Activated CD4-positive, CD25-positive, alpha-beta regulatory T cell treated with anti-CD3 and anti-CD28 coated beads, Interleukin-2, amount 50 U/mL, for 16 hours (primary cell): Measurements from ENCODE around the gene SELENOO.

ENCODE experiments used
- DNase-seq: peaks from one replicate; pipeline ENCODE4 v3.0.0-alpha.2; 2020; ENCODE audit warnings: low read depth, low spot score

The SELENOO gene

DNA sequence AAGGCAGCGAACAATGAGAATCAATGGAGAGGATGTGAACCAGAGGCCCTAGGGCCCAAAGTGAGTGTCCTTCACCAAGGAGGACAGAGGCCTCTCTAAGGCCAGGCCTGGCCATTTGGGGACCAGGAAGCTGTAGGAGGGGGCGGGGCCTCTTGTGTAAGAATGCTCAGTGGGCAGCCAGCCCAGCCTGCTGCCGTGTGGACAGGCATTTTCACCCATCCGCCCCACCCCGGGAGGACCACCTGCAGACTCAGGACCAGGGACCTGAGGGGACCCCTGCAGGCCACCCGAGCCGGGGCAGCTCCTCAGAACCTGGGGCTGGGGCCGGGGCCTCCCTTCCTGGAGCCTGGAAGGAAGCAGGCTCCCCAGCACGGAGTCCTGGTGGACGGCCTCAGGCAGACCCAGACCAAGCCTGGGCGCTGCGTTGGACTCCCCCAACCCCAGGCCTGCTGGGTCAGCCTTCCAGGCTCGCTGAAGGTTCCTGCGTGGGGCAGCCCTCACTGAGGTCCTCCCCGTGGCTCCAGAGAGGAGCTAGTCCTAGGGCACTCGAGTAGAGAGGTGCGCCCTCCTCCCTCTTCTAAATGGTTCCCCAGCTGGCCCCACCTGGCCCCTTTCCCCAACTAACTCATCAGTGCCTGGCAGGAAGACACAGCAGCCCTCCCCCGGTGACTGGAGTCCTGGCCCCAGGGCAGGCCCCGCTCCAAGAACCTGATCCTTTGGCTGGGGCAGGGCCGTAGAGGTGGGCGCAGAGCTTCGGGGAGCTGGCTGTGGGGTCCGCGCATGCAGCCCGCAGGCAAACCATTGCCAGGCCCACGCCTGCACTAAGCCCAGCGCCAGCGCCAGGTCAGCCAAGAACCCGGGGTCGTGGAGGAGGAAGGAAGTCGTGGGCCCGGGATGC lies 16.6 kb upstream of the SELENOO start:
- DNase-seq, result no peak

DNA sequence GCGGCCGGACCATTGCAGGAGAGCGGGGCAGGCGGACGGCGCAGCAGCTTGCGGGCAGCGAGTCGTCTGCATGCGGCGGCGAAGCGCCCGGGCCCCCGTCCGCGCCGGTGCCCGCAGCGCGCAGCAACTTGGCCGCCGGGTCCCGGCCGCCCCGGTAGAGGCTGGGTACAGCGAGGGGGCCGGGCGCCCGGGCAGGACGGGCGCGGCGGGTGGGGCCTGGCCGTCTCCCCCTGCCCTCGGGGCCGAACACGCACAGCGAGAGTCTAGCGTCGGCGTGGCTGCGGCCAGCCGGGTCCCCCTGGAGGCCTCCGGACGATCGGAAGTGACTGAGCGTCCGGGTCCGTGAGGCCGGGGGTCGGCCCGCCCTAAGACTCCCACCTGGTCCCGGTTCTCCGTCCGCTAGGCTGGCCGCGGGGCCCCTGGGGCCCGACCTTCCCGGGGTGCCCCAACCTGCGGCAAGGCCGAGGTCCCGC lies 15.9 kb upstream of the SELENOO start:
- DNase-seq, result no peak

DNA sequence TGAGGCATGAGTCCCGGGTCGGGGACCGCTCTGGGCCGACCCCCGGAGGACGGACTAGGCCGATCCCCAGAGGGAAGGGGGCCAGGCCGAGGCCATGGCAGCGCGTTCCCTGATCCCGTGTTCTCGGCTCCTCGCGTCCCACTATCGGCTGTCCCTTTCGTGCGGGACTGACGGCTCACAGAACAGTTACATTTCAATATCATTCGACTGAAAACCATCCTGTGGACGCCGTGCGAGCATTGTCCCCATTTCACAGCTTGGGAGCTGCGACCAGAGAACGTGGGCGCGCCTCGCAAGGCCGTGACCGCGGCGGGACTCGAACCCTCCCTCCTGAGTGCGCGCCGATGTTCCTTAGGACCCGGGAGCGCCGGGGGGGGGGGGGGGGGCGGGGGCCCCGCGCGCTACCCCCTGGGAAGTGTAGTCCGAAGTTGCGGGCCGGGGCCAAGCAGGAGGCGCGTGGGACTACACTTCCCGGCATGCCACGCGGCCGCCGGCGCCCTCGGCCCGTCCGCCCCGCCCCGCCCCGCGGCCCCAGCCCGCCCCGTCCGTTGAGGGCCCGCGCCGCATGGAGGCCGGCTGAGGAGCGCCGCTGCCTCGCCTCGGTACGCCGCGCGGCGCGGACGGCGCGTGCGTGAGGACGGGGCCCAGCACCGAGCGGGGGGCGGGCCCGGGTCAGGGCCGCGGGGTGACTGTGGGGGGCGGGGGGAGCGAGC lies 15.3 kb upstream of the SELENOO start, which contains the start of gene TRABD:
TRABD (plus strand) TSS at position 539 of the 713 bp plus-strand sequence. CDS start 7,148 bp downstream, outside the sequence.
- peak; percentile 73 for DNase-seq

DNA sequence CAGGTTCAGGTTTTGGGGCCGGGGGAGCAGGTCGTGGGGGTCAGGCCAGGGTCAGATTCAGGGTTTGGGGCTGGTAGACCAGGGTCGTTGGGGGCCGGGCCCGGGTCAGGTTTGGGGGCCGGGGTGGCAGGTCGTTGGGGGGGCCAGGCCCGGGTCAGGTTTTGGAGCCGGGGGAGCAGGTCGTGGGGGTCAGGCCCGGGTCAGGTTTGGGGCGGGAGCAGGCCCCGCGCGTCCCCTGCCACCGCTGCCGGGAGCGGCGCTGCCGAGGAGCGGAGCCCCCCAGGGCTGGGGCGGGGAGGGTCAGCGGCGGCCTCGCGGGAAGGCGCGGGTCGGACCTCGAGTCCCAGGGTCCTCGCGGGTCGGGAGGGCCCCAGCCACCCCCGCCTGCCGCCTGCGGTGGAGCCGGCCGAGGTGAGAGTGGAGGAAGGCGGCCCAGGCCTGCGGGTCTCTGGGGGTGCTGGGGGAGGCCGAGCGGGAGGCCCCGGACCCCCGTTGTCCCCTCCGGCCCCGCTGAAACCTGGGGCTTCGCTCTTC lies 14.6 kb upstream of the SELENOO start:
- no peak for DNase-seq

DNA sequence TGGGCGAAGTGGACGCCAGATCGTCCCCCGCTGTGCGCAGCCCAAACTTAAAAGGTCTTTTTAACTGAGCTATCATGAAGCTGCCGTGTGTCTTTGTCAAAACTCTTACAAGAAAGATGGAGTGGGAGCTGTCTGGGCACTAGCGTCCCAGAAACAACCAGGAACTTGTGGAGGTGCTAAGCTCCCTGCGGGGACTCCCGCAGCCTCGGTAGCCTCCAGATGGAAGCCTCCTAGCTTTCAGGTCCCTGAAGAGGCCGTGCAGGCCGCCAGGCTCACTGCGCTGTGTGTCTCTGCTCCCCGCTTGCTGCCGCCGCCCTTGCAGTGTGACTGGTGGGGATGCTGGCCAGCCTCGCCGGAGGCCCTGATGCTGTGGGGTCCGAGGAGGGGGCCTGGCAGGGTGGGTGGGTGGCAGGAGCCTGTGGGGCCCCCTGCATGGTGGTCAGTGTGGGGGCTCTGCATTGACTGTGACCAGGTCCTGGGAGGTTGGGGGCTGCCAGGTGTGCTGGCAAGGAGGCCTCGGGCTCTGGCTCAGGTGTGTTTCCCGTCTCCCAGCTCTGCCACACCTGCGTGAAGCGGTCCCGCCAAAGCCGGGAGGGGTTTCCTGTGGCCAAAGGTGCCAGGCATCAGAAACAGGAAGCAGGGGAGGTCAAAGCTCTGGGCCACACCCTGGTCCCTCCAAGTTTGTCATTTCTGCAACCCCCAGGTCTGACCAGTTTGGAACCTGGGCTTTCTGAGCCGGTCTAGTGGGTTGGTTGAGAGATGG lies 13.9 kb upstream of the SELENOO start:
- DNase-seq, result no peak

DNA sequence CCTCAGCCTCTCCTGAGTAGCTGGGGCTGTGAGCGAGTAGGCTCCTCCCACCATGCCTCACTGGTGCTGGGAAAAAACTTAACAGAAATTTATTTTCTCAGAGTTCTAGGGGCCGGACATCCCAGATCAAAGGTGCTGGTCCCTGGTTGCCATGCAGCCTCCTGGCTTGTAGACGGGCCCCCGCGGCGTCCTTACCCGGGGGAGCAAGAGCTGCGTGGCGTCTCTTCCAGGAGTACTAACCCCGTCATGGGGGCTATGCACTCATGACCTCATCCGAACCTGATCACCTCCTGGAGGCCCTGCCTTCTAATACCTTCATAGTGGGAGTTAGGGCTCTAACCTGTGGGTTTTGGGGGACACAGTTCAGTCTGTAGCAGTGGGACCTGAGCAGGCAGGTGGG lies 12.5 kb upstream of the SELENOO start:
- DNase-seq, result no peak

DNA sequence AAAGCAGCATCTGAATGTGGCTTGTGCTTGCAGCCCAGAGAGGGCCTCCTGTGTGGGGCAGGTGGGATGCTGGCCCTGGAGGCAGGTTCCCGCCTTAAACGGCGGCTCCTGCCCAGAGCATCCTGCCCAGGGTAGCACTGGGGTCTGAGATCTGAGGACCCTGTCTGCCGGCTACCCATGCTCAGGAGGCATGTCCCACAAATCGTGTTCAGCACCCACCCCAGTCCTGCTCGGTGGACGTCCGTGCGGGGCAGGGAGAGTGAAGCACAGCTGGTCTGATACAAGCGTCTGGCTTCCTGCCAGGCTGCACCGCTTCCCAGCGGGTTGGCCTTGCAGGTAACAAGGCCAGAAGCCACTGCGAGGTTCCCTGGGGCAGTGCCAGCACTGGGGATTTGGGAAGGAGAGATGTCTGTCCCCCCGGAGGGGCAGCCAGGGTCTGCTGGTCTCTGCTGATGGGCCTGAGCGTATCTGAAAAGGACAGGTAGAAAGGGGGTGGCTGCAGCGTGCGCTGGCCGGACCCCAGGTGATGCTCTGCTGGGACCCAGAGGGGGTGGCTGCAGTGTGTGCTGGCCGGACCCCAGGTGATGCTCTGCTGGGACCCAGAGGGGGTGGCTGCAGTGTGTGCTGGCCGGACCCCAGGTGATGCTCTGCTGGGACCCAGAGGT lies 11.5 kb upstream of the SELENOO start:
- no peak for DNase-seq

DNA sequence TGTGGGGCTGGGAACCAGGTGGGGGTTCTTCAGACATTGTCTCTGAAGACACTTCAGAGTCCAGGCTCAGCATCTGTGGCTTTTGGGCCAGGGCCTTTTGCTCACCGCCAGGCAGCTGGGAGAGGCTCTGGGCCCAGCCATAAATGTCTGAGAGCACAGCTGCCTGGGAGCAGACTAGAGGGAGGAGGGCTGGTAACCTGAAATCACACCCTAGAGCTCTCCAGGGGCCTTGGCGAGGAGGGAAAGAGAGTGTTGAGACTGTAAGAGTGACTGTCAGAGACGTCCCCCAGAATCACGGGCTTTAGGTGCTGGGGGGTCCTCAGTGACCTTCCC lies 11.0 kb upstream of the SELENOO start:
- DNase-seq, result no peak

DNA sequence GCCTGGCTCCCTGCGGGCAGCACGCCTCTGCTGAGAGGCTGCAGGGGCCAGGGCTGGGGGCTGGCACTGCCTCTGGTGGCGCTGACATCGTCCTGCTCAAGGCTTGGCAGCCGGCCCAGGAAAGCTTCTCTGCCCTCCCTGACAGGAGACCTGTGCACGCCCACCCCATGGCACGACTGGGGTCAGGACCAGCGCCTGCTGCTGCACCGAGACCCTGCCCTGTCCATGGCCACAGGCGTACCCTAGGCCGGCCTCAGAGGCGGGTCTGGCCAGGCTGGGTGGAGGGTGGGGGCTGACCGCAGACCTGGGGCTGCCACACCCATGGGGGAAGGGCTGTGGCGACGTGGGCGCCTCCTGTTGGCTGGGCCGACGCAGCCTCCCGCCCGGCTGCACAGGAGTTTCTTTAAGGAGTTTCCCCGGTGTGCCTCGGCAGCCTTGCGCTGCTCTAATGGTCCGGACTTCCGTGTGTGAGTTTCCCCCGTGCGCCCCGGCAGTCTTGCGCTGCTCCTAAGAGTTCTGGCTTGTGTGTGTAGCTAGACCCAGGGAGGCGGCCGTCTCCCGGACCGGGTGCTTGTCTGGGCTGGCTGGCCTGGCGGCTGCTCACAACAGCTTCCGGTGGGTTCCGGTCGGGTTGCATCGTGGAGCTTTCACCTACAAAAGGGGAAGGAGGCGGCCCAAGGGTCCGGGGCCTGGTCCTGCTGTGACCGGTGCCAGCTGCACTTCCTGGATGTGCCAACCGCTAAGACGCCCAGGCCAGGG lies 10.4 kb upstream of the SELENOO start:
- DNase-seq, result peak; percentile 53

DNA sequence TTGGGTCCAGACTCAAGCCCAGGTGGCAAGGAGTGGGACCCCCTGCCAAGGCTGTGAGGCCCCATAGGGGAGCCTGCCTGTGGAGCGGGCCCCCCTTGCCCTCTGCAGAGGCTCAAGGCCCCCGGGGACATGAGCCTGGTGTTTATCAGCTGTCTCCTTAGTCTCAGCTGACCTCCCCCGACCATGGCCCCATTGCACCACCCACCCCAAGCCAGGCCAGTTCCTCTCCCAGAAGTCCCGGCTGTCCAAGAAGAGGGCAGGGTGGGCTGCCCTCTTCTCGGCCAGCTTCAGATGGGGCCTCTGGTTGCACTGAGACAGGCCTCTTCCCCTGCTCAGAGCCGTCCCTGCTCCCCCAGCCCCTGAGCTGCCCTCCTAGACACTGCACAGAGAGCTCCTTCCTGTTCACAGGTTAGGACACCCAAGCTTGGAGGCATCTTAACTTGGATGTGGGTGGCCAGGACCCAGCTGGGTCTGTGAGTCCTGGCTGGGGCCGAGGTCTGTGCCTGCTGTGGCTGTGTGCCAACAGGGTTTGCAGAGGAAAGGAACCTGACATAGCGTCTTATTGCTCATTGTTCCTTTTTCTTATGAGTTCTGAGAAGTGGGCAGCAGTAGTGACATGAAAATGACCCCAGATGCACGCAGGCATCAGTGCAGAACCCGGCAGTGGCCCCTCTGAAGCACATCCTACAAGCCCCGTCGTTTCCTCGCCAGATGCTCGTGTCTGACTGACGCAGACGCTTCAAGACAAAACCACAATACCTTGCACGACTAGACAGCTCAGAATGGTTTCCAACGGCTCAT lies 9.7 kb upstream of the SELENOO start:
- peak; percentile 59 for DNase-seq

DNA sequence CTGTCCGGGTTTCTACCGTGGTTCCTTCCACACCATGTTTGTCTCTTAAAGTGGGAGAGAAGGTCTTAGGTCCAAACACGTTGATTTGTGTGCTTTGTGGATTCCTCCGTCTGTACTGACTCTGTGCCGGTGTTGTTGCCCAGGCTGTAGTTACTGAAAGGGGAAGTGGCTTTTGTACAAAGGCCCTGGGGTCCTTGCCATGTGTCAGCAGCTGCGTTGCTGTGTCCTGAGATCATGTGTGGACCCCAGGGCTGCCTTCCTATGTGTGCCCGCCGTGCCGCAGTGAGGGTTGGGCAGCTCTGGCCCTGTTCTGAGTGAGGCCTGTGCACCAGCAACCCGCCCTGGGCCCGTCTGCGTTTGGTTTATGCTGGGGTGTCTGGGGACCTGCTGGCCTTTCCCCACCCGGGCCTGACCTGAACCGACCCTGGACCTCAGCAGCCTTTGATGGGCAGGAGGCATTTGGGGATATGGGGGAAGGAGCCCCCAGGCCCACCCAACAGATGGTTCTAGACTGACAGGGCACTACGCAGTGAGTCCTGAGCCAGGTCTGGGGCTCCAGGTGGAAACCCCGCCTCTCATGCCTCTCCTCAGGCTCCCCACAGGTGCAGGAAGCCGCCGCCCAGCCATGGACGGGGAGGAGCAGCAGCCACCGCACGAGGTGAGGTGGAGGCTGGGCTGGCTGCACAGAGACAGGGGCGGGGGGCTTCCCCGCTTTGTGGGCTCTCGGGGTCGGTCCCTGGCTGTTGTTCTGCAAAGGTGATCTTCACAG lies 8.2 kb upstream of the SELENOO start:
- DNase-seq, result no peak

DNA sequence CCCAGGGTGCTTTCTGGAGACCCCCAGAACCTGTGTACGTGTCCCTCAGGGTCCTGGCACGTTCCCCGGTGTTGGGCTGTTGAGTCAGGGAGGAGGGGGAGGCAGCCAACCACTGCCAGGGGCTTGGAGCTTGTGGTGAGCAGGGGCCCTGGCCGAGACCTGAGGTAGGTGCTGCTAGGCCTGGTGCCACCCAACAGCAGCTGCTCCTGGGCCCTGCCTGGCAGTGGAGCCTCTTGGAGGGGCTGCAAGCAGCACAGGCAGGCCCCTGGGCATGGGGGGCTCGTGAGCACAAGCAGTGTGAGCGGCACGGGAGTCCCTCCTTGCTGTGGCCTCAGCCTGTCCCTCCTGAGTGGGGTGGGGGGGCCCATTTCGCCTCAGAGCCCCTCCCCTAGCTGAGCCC lies 7.2 kb upstream of the SELENOO start:
- DNase-seq, result no peak

DNA sequence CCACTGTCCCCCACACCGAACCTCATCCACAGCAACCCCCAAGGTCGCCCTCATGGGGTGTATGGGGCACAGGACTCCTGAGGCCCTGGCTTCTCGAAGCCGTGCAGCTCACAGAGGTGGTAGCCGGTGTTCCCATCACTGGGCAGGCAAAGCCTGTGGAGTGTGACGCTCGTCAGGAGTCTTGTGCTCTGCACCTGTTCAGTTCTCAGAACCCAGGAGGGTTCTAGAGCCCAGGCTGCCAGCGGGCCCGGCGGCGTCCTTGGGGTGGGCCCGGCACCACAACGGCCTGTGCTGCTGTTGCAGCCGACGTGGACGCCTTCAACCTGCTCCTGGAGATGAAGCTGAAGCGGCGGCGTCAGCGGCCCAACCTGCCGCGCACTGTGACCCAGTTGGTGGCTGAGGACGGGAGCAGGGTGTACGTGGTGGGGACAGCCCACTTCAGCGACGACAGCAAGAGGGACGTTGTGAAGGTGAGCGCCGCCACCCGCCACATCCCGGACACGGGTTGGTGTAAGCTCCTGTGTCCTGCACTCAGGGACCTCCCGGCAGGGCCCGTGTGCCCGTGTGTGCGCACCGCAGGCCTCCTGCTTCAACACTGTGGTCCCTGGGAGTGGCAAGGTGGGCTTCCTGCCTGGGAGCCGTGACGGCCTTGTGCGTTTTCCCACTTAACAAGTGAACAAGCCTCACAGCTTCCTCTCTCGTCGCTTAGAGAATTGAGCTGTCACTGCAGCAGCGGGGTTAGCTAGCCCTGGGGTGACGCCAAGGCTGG lies 6.6 kb upstream of the SELENOO start:
- no peak for DNase-seq

DNA sequence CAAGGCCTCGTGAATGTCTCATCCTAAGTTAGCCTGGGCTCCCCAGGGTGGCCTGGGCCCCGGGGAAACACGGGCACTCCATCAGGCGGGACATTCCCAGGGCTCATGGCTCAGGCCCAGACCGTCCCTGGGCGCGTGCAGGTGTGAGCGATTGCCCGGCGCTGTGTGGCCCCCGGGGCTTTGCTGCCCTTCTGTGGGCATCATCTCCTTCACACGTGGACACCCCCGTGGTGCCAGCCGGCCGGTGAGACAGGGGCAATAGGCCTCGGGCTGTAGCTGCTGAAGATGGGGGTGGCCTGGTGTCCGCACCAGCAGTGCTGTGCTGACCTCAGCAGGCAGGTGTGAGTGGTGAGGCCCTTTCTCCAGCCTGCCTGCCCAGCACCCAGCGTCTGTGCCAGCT lies 4.6 kb upstream of the SELENOO start:
- DNase-seq, result no peak

DNA sequence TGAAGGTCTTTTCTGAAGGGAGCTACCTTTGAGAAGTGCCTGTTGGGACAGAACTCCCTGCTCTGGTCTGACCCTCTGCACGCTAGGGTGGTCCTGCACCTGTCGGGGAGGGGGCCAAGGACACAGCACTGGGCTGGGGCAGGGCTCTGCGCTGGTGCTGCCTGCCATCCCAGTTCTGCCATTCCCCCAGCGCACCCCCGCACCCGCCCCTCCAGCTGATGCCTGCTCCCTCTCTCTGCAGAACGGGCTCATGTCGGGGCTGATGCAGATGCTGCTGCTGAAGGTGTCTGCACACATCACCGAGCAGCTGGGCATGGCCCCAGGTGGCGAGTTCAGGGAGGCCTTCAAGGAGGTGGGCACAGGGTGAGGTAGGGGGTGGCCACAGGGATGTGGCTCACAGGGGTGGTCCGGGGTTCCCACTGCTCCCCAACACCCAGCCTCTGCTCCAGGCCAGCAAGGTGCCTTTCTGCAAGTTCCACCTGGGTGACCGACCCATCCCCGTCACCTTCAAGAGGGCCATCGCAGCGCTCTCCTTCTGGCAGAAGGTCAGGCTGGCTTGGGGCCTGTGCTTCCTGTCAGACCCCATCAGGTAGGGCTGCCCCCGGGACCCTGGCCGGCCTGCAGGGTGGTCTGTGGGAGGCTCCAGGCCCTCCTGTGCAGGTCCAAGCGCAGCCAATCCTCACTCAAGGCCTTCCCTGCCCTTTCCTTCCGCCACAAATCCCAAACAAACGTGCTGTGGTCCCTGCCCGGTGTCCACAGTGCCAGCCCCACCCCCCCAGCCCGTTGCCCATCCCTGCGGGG lies 3.6 kb upstream of the SELENOO start:
- DNase-seq, result no peak

DNA sequence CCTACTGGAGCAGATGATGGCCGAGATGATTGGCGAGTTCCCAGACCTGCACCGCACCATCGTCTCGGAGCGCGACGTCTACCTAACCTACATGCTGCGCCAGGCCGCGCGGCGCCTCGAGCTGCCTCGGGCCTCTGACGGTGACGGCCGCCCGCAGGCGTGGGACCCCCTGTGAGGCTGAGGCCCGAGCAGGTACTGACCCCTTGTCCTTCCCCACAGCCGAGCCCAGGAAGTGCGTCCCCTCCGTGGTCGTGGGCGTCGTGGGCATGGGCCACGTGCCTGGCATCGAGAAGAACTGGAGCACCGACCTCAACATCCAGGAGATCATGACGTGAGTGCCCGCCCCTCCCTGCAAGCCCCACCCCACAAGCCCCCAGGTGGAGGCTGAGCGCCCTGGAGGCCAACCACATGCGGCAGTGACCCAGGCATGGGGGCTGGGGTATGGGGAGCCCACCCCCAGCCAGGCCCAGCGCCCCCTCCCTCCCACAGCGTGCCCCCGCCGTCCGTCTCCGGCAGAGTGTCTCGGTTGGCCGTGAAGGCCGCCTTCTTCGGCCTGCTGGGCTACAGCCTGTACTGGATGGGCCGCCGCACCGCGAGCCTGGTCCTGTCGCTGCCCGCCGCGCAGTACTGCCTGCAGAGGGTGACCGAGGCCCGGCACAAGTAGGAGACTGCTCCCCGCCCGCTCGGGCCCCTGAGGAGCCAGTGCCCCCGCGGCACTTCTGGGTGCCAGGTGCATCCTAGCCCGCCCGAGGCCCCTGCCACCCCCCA lies 2.8 kb upstream of the SELENOO start:
- DNase-seq, result no peak

DNA sequence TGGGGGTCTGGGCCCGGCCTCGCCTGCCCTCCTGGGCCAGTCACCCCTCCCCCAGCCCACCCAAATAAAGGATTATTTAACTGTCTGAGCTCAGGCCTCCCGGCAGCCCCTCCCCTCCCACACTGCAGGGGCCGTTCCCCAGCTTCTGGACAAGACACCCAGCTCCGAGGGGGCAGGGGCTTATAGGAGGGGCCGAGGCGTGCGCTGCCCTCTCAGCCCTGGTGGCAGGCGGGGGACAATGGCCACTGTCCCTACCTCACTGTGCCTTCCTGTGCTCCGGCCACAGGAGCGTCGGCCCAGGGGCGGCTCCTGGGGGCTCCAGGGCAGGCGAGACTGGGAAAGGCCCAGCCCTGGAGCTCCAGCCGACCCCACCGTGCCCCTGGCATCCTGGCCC lies 2.2 kb upstream of the SELENOO start:
- DNase-seq, result no peak
